Prostate gland (tissue), 2 donors: ENCODE measurements around the gene MCCD1.

Experiments
- POLR2A ChIP-seq: fragments of 450-650 bp; IDR thresholded peaks from one replicate; pipeline ENCODE4 v1.6.1; 2016; ENCODE audit warnings: antibody characterized with exemption, mild to moderate bottlenecking
- POLR2AphosphoS5 ChIP-seq: sonication (generic); formaldehyde crosslinking; IDR thresholded peaks from one replicate; pipeline ENCODE4 v1.6.1; 2017; ENCODE audit warnings: antibody characterized with exemption
- TF ChIP-seq, protein P1 (sequence below), 4 experiments: fragments of 200-600 bp in 2 of 4; fragments of 450-650 bp in 2 of 4; sonication (generic) in 2 of 4; IDR thresholded peaks; 1 replicate in 3 of 4; 2 replicates in 1 of 4; pipeline ENCODE4 v1.5.1; 2016 to 2019; ENCODE audit warnings: antibody characterized with exemption in 4 of 4, mild to moderate bottlenecking in 2 of 4, moderate library complexity in 2 of 4

DNA sequence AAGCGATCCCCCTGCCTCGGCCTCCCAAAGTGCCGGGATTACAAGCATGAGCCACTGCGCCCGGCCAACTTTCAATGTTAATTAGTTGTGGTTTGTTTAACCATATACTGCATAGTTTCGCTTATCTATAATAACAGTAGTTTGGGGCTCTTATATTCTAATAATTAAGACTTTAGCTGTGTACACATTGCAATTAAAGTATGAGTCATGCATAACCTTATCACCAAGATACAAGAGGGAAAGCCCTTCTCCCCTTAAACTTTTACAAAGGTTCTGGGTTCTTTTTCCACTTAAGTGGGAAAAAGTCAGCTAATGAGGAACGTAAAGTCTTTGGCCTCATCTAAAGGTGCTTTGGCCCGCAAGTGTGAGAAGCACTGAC lies 3.2 kb upstream of the MCCD1 start:
- TF ChIP-seq, protein P1, sequence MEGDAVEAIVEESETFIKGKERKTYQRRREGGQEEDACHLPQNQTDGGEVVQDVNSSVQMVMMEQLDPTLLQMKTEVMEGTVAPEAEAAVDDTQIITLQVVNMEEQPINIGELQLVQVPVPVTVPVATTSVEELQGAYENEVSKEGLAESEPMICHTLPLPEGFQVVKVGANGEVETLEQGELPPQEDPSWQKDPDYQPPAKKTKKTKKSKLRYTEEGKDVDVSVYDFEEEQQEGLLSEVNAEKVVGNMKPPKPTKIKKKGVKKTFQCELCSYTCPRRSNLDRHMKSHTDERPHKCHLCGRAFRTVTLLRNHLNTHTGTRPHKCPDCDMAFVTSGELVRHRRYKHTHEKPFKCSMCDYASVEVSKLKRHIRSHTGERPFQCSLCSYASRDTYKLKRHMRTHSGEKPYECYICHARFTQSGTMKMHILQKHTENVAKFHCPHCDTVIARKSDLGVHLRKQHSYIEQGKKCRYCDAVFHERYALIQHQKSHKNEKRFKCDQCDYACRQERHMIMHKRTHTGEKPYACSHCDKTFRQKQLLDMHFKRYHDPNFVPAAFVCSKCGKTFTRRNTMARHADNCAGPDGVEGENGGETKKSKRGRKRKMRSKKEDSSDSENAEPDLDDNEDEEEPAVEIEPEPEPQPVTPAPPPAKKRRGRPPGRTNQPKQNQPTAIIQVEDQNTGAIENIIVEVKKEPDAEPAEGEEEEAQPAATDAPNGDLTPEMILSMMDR (IDR thresholded peaks at IDR 0.05): no peak
- TF ChIP-seq POLR2AphosphoS5: no peak
- TF ChIP-seq POLR2A: no peak
